Measurements from ENCODE around the gene FAM111B. TPM values are rescaled to one million over a fixed set of nuclear protein-coding genes. Genes with fewer than 3 reads are reported as not detected.

The FAM111B gene
- total and polyA plus RNA-seq, 2 of the 8 experiments (the other 6 are each of a cell fraction or from before 2014, with no cell fraction given) = 4.8 to 38.1 TPM

GRCh38 chr11:59171508-59172322 lies 64.7 kb downstream of the FAM111B start, which contains the start of gene DTX4 (continued):
- TF ChIP-seq CHD7 (IDR thresholded peaks at IDR 0.05; ENCODE audit: insufficient replicate concordance, low read length) (no peak), SP2 (IDR thresholded peaks at IDR 0.05; ENCODE audit: low read length) (no peak), RNF2 (IDR thresholded peaks at IDR 0.05; ENCODE audit: borderline replicate concordance, low read depth, low read length, missing control alignments, poor library complexity, severe bottlenecking) (no peak), POU5F1 (IDR thresholded peaks at IDR 0.05; ENCODE audit: low read depth, low read length) (no peak), HDAC2 (IDR thresholded peaks at IDR 0.05; ENCODE audit: borderline replicate concordance in 1 of 2, low read depth in 2 of 2, low read length in 2 of 2) (0 out of 4 replicates have a peak, but pooled peaks of 1 of the 2 experiments have one; percentile 73), RXRA (IDR thresholded peaks at IDR 0.05; ENCODE audit: insufficient read depth, low read depth, low read length) (no peak), RBBP5 (IDR thresholded peaks at IDR 0.05; ENCODE audit: borderline replicate concordance, low read depth, low read length) (peak; percentile 84; the same call in 1 of the 2 replicates), SIRT6 (IDR thresholded peaks at IDR 0.05; ENCODE audit: low read length) (no peak), MAFK (IDR thresholded peaks at IDR 0.05; ENCODE audit: low read depth, low read length) (no peak)
